Measurements from ENCODE around the gene C5.

The C5 gene

GRCh38 chr9:120936011-120936763, 113.9 kb downstream of the C5 start:
- H3K4me3 ChIP-seq (ENCODE audit: low read depth, low read length, poor library complexity, severe bottlenecking), result peak overlapping the region; percentile 19
- peaks cover 60% of the 10 kb centered on the region for H3K4me1 ChIP-seq (ENCODE audit: insufficient read depth, low read length, severe bottlenecking)
- H3K9me2 ChIP-seq (ENCODE audit: low read depth, low read length), result no peaks in the 10 kb centered on the region
- H3K4me2 ChIP-seq (ENCODE audit: low read length), result peak overlapping the region; percentile 44
- H3K27ac ChIP-seq (ENCODE audit: low read depth, low read length, poor library complexity, severe bottlenecking), result peak overlapping the region; percentile 95
- H3K79me2 ChIP-seq (ENCODE audit: insufficient read depth, low read length), result no peaks in the 10 kb centered on the region
- H4K20me1 ChIP-seq (ENCODE audit: insufficient read depth, low read length), result no peaks in the 10 kb centered on the region
- H3K27me3 ChIP-seq (ENCODE audit: insufficient read depth, low read length), result no peaks in the 10 kb centered on the region
- H3K36me3 ChIP-seq (ENCODE audit: insufficient read depth, low read length), result no peaks in the 10 kb centered on the region
- peak overlapping the region; percentile 45 for H3K9ac ChIP-seq (ENCODE audit: low read length)
- H3K9me3 ChIP-seq (ENCODE audit: low read length), result no peaks in the 10 kb centered on the region
- peaks cover 9% of the 10 kb centered on the region for H3F3A ChIP-seq (ENCODE audit: insufficient read depth, low read length)
- TF ChIP-seq EZH2 (IDR thresholded peaks at IDR 0.05; ENCODE audit: borderline replicate concordance, low read length), result no peak
- TF ChIP-seq CTCF (IDR thresholded peaks at IDR 0.05; ENCODE audit: low read length), result peak; percentile 99
- no peak overlapping the region for H2AFZ ChIP-seq (ENCODE audit: low read length)

GRCh38 chr9:120935383-120935857, 114.7 kb downstream of the C5 start:
- Histone ChIP-seq H3F3A (ENCODE audit: insufficient read depth, low read length) (peaks cover 12% of the 10 kb centered on the region), H3K9me2 (ENCODE audit: low read depth, low read length) (no peaks in the 10 kb centered on the region), H3K9ac (ENCODE audit: low read length) (peak overlapping the region; percentile 45), H3K4me2 (ENCODE audit: low read length) (peak overlapping the region; percentile 44), H3K4me1 (ENCODE audit: insufficient read depth, low read length, severe bottlenecking) (peaks cover 68% of the 10 kb centered on the region), H3K79me2 (ENCODE audit: insufficient read depth, low read length) (no peaks in the 10 kb centered on the region), H4K20me1 (ENCODE audit: insufficient read depth, low read length) (no peaks in the 10 kb centered on the region), H3K27ac (ENCODE audit: low read depth, low read length, poor library complexity, severe bottlenecking) (peak overlapping the region; percentile 95), H3K36me3 (ENCODE audit: insufficient read depth, low read length) (no peaks in the 10 kb centered on the region), H2AFZ (ENCODE audit: low read length) (no peak overlapping the region), H3K4me3 (ENCODE audit: low read depth, low read length, poor library complexity, severe bottlenecking) (peak overlapping the region; percentile 9), H3K9me3 (ENCODE audit: low read length) (no peaks in the 10 kb centered on the region), H3K27me3 (ENCODE audit: insufficient read depth, low read length) (no peaks in the 10 kb centered on the region)
- TF ChIP-seq CTCF (IDR thresholded peaks at IDR 0.05; ENCODE audit: low read length), result no peak

GRCh38 chr9:120934281-120934680, 115.8 kb downstream of the C5 start:
- no peak for TF ChIP-seq EZH2 (IDR thresholded peaks at IDR 0.05; ENCODE audit: borderline replicate concordance, low read length)
- no peak for TF ChIP-seq CTCF (IDR thresholded peaks at IDR 0.05; ENCODE audit: low read length)
- H3K9me3 ChIP-seq (ENCODE audit: low read length), result no peaks in the 10 kb centered on the region
- H3K9ac ChIP-seq (ENCODE audit: low read length), result no peak overlapping the region
- no peaks in the 10 kb centered on the region for H3K27me3 ChIP-seq (ENCODE audit: insufficient read depth, low read length)
- H3K4me2 ChIP-seq (ENCODE audit: low read length), result no peak overlapping the region; the same call in 1 of the 2 replicates
- H3K36me3 ChIP-seq (ENCODE audit: insufficient read depth, low read length), result no peaks in the 10 kb centered on the region
- no peaks in the 10 kb centered on the region for H3K79me2 ChIP-seq (ENCODE audit: insufficient read depth, low read length)
- no peaks in the 10 kb centered on the region for H4K20me1 ChIP-seq (ENCODE audit: insufficient read depth, low read length)
- no peak overlapping the region for H3K4me3 ChIP-seq (ENCODE audit: low read depth, low read length, poor library complexity, severe bottlenecking)
- peaks cover 12% of the 10 kb centered on the region for H3F3A ChIP-seq (ENCODE audit: insufficient read depth, low read length)
- H3K4me1 ChIP-seq (ENCODE audit: insufficient read depth, low read length, severe bottlenecking), result peaks cover 79% of the 10 kb centered on the region
- H2AFZ ChIP-seq (ENCODE audit: low read length), result no peak overlapping the region
- peak overlapping the region; percentile 95 for H3K27ac ChIP-seq (ENCODE audit: low read depth, low read length, poor library complexity, severe bottlenecking)
- no peaks in the 10 kb centered on the region for H3K9me2 ChIP-seq (ENCODE audit: low read depth, low read length)

All from OCI-LY1 (cell line).